Activated naive CD4-positive, alpha-beta T cell treated with anti-CD3 and anti-CD28 coated beads, Interleukin-2, amount 50 U/mL, for 16 hours (primary cell): ENCODE measurements around the gene MYOCD.

Experiments used
- DNase-seq: peaks from one replicate; pipeline ENCODE4 v3.0.0-alpha.2; 2020

The MYOCD gene

DNA sequence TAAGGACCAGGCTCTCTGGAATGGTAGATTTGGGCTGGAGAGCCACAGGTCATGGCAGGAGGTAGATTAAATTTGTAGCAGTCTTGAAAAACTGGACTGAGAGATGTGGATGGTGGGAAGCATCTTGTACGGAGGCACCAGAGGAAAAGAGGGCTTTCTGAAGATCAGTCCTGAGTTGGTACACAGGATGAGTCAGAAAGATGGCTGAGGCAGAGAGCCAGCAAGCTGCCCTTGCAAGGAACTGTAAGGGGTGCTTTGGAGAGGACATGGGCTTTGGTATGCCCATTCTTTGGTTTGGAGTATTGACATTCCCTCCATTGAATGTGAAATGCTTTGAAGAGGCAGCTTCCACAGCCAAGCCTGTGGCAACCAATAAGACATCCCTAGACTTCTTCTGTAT is 55.9 kb downstream of the MYOCD start:
- DNase-seq, result no peak

DNA sequence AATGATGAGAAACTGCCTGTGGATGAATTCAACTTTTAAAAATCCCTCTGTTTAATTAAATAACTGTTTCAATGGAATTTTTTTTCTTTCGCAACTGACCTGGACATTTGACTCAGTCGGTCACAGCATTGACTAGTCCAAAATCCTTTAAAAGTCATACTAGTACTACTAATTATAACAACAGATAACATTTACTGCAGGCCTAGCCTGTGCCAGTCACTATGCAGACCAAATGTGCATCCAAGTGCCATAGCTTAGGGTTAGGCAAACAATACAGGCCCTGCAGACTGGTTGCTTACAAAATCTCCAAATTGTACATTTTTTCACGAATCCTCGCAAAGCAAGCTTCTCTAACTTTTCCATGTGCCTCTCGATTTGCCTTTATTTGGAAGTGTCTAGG is 56.6 kb downstream of the MYOCD start:
- DNase-seq, result no peak

GRCh38 chr17:12726131-12726530 is 60.4 kb downstream of the MYOCD start:
- DNase-seq, result no peak

GRCh38 chr17:12727076-12727760 is 61.5 kb downstream of the MYOCD start:
- DNase-seq, result no peak

- no peak for DNase-seq
Observed at GRCh38 chr17:12727881-12728280, 62.2 kb downstream of the MYOCD start.

DNA sequence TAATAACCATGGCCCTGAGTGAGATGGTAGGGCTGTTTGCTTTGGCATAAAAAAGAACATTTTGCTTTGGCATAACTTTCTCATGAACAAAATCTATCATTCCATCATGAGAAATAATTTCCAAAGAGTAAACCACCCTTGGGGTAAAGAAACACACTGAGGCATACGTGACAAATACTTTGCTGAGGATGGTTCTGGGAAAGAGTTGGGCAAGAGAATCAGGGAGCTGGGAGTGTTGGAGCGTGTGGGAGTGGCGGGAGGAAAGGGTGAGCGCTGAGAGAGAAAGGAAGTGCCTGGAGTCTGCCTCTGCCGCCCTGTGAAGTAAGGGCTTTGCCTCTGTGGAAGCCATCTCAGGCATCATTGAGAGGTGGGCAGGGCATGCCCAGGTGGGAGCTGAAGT is 63.4 kb downstream of the MYOCD start:
- no peak for DNase-seq

GRCh38 chr17:12730421-12730820 is 64.7 kb downstream of the MYOCD start:
- no peak for DNase-seq

DNA sequence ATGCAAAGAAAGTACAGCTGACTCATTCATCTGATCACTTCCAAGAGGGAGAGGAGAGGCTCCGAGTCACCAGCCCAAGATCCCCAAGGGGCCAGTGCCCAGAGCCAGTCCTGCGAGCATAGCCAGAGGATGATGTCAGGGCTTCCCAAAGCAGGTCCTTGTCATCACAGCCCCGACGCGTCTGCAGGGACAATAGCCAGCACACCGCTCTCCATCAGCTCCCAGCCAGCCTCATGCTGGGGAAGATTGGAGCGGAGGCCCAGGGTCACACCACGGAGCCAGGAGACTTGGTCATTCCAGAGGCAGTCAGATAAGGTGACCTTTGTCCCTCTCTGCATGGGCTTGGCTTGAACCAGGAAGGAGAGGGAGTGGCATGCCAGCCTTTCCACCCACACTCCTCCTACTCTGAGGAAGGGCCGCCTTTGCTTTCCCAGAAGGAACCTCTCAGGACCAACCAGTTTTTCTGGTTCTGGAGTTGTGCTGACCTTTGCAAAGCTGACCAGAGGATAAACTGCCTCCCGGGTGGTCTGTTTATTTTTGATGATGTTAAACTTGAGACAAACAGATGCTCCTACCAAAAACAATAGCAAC is 65.3 kb downstream of the MYOCD start:
- no peak for DNase-seq

- DNase-seq, result no peak
Observed at GRCh38 chr17:12731839-12732238, 66.1 kb downstream of the MYOCD start.

DNA sequence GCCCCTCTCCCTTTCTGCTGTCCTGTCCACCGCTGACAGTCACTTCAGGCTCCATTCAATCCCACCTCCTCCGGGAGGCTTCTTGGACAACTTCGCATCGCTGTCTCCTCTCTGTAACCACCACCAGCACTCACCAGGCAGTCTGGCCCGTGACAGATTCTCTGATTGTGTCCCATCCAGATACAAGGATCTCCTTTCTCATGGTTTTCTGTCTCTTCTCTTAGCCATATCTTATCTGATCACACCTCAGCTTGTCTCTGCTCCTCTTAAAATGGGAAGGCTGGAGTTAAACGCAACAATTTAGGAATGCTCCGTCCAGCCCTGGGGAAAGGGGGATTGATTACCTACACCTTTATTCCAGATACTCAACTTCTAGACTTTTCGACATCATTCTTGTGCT is 66.7 kb downstream of the MYOCD start:
- DNase-seq, result no peak

GRCh38 chr17:12734926-12735325 is 69.2 kb downstream of the MYOCD start:
- no peak for DNase-seq

- DNase-seq, result no peak
Observed at GRCh38 chr17:12735517-12735916, 69.8 kb downstream of the MYOCD start.

DNA sequence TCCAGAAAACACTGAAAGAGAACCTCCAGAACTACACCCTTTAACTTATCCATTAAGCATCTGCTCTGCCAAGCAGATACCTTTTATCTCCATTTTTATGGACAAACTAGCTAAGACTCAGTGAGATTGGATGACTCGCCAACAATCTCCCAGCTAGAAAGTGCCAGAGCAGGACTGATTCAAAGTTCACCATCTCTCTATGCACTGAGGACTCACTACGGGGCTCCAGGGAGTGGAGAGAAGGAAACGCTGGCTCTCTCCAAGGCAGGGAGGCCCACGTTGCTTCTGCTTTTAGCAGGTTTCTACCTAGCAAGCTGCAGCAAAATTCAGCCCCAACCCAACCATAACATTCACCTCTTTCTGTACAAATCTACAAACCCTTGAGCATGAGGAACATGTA is 70.8 kb downstream of the MYOCD start:
- DNase-seq, result no peak

DNA sequence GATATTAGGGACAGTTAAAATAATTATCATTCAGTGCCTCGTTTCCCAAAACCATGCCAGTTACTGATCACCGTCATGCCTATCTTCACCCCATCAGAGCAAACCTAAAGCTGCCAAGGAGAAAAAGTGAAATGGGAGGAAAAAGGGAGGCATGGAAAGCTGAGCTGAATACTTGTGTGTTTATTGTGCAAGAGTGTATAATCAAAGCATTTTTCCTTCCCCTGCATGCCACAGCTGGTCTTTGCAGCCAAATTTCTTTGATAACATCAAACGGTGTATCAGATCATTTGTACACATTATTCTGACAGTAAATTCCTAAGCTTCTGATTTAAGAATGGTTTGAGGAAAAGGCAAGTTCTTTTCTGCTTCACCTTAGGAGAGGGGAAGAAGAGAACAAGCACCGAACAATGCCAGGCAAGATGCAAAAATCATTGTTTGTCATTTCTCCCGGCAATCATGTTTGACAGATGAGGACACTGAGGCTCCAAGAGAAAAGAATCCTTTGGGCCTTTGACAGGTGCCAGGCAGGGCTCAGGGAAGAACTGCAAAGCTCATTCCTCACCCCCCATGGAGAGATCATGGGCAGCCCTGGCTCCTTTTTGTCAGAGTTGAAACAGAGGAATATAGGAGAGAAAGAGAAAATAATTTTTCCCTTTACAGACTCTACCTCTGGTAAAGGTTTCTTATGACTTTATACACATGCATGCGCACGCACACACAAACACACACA is 72.2 kb downstream of the MYOCD start:
- DNase-seq, result no peak

DNA sequence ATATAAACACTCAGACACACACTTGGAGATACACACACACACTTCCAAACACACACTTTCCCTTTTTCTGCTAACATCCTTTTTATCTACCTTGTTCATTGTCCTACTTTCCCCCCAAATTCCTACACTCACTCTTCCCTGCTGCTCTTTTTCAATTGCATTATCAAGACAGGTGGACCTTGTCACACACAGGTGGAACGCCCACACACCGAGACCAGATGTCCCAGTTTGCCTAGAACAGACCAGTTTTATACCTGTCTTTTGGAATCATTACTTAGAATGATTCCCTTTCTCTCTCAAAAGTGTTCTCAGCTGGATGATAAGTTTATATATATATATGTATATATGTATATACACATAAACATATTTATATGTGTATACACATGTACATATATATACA is 72.9 kb downstream of the MYOCD start:
- no peak for DNase-seq

- DNase-seq, result no peak
Observed at GRCh38 chr17:12739500-12739899, 73.8 kb downstream of the MYOCD start.

DNA sequence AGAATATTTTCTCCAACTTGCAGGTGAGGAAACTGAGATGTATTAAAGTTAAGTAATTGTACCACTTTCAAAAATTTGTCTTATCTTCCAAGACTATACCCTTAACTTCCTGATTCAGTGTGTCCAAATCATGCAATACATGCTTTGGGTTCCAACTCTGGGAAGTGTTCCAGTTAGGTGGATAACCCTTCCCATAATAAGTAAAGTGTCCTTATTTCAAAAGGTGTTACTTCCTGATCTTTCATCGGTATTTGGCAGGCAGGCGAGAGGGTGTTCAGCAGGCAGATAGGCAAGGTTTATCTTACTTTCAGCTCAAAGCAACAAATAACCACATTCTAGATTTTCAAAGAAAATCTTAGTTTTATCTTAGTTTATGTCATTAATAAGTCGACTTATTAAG is 77.4 kb downstream of the MYOCD start:
- DNase-seq, result no peak

DNA sequence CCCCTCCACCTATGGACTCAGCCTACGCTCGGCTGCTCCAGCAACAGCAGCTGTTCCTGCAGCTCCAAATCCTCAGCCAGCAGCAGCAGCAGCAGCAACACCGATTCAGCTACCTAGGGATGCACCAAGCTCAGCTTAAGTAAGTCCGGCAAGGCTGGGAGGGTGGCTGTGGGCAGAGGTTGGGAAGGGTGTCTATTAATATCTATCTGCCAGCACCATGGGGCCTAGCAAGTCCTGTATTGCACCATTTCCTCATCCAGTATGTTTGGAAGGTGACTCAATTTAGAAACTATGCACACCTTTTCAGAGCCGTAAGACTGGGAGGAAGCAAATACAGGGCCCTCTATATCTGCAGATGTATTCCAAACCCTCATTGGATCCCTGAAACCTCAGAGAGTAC is 78.6 kb downstream of the MYOCD start:
- no peak for DNase-seq

DNA sequence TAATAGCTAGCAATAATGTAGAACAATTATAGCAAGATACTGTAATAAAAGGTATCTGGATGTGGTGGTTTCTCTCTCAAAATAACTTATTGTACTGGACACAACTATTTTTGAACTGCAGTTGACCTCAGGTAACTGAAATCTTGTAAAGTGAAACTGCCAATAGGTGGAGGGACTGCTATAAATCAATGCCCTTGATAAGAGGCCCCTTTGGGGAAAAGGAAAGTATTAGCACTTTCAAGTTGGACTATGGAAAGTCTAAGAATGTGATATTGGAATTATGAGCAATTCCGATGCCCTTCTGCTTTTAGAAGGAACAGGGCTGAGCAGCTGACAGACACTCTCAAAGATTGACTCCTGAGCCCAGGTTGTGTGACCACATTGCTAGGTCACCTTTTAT is 79.1 kb downstream of the MYOCD start:
- no peak for DNase-seq

DNA sequence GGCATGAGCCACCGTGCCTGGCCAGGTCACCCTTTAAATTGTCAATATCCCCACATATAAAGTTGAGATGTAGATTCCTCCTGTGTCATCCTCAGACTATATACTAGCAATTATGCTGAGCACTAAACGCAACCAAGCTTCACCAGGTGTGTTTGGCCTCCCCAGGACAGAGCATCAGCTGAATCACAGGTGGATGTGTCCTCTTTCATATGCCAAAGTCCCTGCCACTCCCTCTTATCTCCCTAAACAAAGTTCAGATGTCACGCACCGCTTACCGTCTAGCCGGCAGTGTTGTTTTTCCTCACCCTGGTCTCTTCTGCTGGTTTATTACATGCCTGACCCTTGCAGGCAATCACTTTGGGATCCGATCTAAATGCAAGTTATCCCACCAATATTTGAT is 79.8 kb downstream of the MYOCD start:
- DNase-seq, result no peak

- DNase-seq, result no peak
Observed at GRCh38 chr17:12756786-12757185, 91.1 kb downstream of the MYOCD start.

DNA sequence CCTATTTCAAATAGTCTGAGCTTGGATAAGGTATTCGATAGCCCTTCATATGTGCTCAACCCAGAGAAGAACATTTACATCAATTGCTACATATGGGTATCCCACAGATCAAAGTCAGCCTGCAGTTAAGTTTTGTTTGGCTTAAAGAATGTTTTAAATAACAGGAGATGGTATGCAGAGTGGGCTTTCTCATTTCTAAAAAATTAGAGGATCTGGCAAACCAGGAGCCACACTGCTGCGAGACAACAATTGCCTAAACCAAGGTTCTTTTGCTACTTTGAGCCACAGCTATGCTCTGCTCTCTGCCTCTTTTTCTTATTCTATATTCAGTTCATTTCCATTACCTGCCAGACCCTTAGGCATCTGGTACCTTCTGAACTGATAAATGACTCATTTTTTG is 93.4 kb downstream of the MYOCD start:
- no peak for DNase-seq

DNA sequence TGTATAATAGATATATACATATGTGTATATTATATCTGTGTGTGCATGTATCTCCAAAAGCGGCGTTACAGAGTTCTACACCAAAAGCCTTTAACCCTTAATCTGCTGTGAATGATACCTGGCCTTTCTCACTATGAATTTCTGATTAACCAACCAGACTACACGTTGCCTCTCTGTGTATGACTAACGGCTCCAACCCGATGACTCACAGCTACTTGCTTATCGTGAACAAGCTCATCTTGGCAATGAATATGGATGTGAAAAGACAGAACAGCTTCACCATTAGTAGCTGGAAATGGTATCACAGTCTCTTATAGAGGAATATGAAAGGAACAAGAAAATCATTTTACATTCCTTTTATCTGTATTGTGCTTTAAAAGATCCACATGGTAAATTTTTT is 99.9 kb downstream of the MYOCD start:
- no peak for DNase-seq

DNA sequence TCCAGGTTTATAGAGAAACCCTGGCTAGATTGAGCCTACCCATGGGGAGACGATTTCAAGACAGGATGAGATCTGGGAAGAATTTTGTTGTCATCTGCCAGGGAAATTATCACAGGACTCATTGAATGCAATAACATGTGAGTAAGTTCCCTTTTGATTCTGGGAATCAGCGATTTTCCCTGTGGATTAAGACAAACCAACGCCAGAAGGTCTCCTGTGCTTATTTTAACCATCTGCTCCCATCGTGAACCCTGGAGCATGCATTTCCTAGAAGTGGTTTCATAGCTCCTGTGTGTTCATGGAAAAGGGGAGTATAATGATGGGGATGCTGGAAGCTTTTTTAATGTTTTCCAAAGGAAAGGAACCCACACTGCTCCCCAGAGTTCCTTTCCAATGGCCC is 102.6 kb downstream of the MYOCD start:
- no peak for DNase-seq

DNA sequence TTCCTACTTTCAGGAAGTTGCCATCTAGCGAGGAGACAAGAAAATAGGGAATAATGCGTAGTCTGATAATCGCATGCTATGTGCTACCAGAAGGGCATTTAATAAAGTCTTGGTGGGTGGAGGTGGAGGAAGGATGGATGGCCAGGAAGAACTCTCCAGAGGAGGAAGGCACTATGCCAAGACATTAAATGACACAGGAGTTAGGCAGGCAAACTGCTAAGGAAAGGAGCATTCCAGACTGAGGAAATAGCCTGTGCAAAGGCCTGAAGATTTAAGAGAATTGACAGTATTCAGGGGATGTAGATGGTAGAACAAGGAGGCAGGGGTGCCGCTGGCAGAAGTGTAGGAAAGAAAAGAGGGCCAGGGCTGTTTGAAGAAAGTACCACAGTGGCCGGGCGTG is 104.3 kb downstream of the MYOCD start:
- DNase-seq, result no peak
